Measurements from ENCODE around the gene PRIMPOL.
"Not testable (repeated sequence)": the region's sequence is repeated elsewhere in the genome, so short reads cannot be mapped to it uniquely, and the experiment has no call there.

The PRIMPOL gene

DNA sequence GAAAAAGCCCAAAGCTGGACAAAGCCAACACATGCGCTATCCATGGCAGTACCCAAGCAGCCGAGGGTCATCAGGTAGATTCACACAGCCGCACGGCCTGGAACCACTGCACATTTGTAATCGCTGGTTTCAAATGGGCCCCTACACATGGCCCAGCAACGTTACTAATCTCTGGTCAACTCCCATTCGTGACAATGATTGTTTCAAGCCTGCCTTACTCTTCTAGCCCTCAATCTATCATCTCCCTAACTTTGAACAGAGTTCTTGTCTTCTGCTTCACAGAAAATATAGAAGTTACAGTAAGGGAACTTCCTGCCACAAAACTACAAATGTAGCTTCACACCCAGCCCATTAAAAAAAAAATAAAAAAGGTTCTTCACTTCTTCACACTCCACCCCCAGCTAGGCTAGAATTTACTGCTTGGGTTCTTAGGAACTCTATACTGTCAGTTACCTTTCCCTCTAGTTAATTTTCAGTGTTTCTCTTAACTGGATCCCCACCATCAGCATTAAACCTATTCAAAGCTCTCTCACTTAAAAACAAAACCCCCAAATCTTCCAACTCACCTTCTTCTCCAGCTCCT, 24.5 kb upstream of the PRIMPOL start:
- DNase-seq (ENCODE audit: low spot score in 2 of 2) (no peak), ATAC-seq (ENCODE audit: low read depth) (no peak)
- no peaks in the 10 kb centered on the region for H3K27me3 Mint-ChIP-seq
- H3K9me3 Mint-ChIP-seq = no peaks in the 10 kb centered on the region
- H3K36me3 Mint-ChIP-seq = peaks cover 22% of the 10 kb centered on the region
- peak overlapping the region; percentile 62 for H3K27ac Mint-ChIP-seq
- H3K4me1 Mint-ChIP-seq = peaks cover 5% of the 10 kb centered on the region
- H3K4me3 Mint-ChIP-seq = no peak overlapping the region

DNA sequence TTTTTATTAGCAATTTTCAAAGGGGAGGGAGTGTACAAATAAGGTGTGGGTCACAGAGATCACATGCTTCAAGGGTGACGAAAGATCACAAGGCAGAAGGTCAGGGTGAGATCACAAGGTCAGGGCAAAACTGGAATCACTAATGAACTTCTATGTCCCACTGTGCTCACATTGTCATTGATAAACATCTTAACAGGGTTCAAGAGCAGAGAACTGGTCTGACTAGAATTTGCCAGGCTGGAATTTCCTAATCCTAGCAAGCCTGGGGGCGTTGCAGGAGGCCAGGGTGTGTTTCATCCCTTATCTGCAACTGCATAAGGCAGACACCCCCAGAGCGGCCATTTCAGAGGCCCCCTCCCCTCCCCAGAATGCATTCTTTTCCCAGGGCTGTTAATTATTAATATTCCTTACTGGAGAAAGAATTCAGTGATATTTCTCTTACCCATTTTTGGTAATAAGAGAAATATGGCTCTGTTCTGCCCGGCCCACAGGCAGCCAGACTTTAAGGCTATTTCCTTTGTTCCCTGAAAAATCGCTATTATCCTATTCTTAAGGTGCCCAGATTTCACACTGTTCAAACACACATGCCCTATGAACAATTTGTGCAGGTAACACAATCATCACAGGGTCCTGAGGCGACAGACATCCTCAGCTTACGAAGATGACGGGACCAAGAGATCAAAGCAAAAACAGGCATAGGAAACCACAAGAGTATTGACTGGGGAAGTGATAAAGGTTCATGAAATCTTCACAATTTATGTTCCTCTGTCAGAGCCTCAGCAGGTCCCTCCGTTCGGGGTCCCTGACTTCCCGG, 23.5 kb upstream of the PRIMPOL start:
- DNase-seq (ENCODE audit: low spot score in 2 of 2); H3K9me3 Mint-ChIP-seq; H3K4me1 Mint-ChIP-seq; H3K4me3 Mint-ChIP-seq; ATAC-seq (ENCODE audit: low read depth); H3K27me3 Mint-ChIP-seq: not testable (repeated sequence)
- Mint-ChIP-seq H3K27ac (peak overlapping the region; percentile 15), H3K36me3 (peaks cover 26% of the 10 kb centered on the region)

DNA sequence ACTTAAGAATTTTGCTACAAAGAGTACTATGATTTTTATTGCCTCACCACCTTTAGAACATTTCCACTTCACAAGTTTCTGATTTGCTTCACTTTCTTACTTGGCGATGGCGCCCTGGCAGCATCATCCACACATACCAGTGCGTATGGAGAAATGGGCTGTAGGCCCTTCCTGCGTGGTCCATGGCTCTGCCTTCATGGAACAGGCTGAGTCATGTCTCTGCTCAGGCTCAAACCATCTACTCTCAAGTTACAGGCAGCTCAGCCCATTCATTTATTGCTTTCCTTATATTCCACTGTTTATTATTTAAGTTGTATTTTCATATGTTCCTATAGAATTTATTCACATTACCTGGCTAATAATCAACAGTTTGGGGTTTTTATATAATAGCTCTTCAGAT, 21.4 kb upstream of the PRIMPOL start:
- no peaks in the 10 kb centered on the region for H3K9me3 Mint-ChIP-seq
- H3K4me3 Mint-ChIP-seq = no peak overlapping the region
- no peaks in the 10 kb centered on the region for H3K27me3 Mint-ChIP-seq
- DNase-seq (ENCODE audit: low spot score in 2 of 2) (no peak), ATAC-seq (ENCODE audit: low read depth) (no peak)
- H3K27ac Mint-ChIP-seq = no peak overlapping the region
- H3K4me1 Mint-ChIP-seq = no peaks in the 10 kb centered on the region
- H3K36me3 Mint-ChIP-seq = peaks cover 27% of the 10 kb centered on the region

DNA sequence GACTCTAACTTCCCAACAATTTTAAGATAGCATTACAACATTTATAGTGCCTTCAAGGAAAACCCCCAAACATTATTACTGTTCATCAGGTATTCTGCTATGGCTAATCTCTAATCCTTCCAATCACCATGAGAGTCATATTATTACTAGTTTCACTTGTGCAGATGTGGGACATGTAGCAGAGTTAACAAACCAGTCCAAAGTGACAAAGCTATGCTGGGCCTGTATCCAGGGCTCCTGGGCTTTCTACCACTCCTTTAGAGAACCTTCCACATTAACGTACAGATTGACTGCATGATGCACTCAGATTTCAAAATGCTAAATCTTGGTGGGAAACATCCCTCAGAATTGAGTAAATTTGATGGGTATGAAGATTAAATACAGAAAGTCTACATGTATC, 16.7 kb upstream of the PRIMPOL start:
- H3K27ac Mint-ChIP-seq = no peak overlapping the region
- no peaks in the 10 kb centered on the region for H3K9me3 Mint-ChIP-seq
- ATAC-seq (ENCODE audit: low read depth) (no peak), DNase-seq (ENCODE audit: low spot score in 2 of 2) (no peak)
- no peak overlapping the region for H3K4me3 Mint-ChIP-seq
- H3K36me3 Mint-ChIP-seq = peaks cover 21% of the 10 kb centered on the region
- H3K27me3 Mint-ChIP-seq = no peaks in the 10 kb centered on the region
- H3K4me1 Mint-ChIP-seq = peaks cover 3% of the 10 kb centered on the region

DNA sequence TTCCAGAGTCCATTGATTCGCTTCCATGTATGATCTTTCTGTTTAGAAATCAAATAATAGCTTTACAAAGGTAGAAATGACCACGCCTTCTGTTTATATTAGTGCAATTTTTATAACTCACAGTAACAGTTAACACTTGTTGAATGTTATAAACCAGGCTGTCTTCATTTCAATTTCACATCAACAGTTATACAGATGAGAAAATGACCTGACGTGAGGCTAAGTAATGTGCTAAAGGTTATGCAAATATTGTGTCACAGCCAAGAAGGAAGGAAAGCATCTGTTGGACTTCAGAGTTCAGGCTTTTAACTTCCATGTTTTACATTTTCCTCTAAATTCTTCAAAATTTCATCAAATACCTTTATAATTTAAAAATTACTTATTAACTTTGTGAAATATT, 14.2 kb upstream of the PRIMPOL start:
- H3K27me3 Mint-ChIP-seq = no peaks in the 10 kb centered on the region
- no peak overlapping the region for H3K4me3 Mint-ChIP-seq
- peaks cover 13% of the 10 kb centered on the region for H3K36me3 Mint-ChIP-seq
- no peak for DNase-seq (ENCODE audit: low spot score in 2 of 2)
- no peak for ATAC-seq (ENCODE audit: low read depth)
- H3K4me1 Mint-ChIP-seq = peaks cover 8% of the 10 kb centered on the region
- H3K9me3 Mint-ChIP-seq = no peaks in the 10 kb centered on the region
- no peak overlapping the region for H3K27ac Mint-ChIP-seq

DNA sequence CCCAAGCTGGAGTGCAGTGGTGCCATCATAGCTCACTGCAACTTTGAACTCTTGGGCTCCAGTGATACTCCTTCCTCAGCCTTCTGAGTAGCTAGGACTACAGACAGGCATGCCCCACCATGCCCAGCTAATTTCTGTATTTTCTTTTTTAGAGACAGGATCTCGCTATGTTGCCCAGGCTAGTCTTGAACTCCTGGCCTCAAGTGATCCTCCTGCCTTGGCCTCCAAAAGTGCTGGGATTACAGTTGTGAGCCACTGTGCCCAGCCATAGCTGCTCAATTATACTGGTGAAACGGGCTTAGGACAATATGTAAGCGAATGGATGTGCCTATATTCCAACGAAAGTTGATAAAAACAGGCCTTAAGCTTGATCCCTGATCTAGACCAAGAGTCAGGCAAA, 13.4 kb upstream of the PRIMPOL start:
- H3K4me3 Mint-ChIP-seq = no peak overlapping the region
- peaks cover 11% of the 10 kb centered on the region for H3K4me1 Mint-ChIP-seq
- no peak for DNase-seq (ENCODE audit: low spot score in 2 of 2)
- ATAC-seq (ENCODE audit: low read depth) = no peak
- no peaks in the 10 kb centered on the region for H3K27me3 Mint-ChIP-seq
- peaks cover 13% of the 10 kb centered on the region for H3K36me3 Mint-ChIP-seq
- no peaks in the 10 kb centered on the region for H3K9me3 Mint-ChIP-seq
- no peak overlapping the region for H3K27ac Mint-ChIP-seq

DNA sequence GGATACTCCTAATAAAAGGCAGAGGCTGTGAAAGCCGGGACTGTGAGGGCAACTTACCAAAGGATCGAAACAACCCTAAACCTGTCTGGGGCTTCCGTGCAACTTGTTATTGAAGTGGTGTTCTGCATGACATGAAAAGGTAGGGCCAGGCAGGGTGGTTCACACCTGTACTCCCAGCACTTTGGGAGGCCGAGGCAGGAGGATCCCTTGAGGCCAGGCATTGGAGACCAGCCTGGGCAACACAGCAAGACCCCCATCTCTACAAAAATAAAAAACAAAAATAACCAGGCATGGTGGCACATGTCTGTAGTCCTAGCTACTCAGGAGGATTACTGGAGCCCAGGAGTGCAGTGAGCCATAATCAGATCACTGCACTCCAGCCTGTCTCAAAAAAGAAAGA, 12.6 kb upstream of the PRIMPOL start:
- Mint-ChIP-seq H3K9me3 (no peaks in the 10 kb centered on the region), H3K4me3 (no peak overlapping the region), H3K4me1 (peaks cover 17% of the 10 kb centered on the region), H3K36me3 (peaks cover 16% of the 10 kb centered on the region), H3K27ac (no peak overlapping the region), H3K27me3 (no peaks in the 10 kb centered on the region)
- no peak for DNase-seq (ENCODE audit: low spot score in 2 of 2)
- ATAC-seq (ENCODE audit: low read depth) = no peak

DNA sequence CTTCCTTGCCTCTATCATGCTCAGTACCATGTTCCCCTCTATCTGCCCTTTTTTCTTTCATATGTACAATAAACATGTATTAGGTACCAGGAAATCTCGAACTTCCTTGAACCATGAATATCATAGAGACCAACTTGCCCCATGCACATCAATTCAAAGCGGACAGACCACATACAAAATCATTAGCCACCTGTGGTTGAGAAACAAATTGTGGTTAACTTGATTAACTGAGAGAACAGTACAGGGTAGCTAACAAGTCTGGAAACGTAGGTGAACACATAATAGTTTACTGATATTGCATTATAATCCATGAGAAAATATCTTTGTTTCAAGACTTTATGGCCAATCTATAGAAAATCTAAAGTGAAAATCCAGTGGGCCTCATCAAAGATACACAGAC, 8.5 kb upstream of the PRIMPOL start:
- ATAC-seq (ENCODE audit: low read depth) = no peak
- H3K36me3 Mint-ChIP-seq = peaks cover 10% of the 10 kb centered on the region
- DNase-seq (ENCODE audit: low spot score in 2 of 2) = no peak
- no peaks in the 10 kb centered on the region for H3K27me3 Mint-ChIP-seq
- peaks cover 17% of the 10 kb centered on the region for H3K4me1 Mint-ChIP-seq
- no peak overlapping the region for H3K4me3 Mint-ChIP-seq
- H3K27ac Mint-ChIP-seq = no peak overlapping the region
- H3K9me3 Mint-ChIP-seq = no peaks in the 10 kb centered on the region

DNA sequence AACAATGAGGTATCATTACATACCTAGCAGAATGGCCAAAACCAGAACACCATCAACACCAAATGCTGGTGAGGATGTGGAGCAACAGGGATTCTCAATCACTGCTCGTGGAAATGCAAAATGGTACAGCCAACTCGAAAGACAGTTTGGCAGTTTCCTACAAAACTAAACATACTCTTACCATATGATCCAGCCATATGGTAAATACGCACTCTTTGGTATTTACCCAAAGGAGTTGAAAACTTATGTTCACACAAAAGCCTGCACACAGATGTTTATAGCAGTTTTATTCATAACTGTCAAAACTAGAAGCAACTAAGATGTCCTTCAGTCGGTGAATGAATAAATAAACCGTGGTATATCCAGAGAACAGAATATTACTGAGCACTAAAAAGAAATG, 8.1 kb upstream of the PRIMPOL start:
- Mint-ChIP-seq H3K9me3 (no peaks in the 10 kb centered on the region), H3K36me3 (peaks cover 10% of the 10 kb centered on the region), H3K27me3 (no peaks in the 10 kb centered on the region), H3K4me3 (no peak overlapping the region), H3K27ac (no peak overlapping the region), H3K4me1 (peaks cover 19% of the 10 kb centered on the region)
- ATAC-seq (ENCODE audit: low read depth) (no peak), DNase-seq (ENCODE audit: low spot score in 2 of 2) (no peak)

DNA sequence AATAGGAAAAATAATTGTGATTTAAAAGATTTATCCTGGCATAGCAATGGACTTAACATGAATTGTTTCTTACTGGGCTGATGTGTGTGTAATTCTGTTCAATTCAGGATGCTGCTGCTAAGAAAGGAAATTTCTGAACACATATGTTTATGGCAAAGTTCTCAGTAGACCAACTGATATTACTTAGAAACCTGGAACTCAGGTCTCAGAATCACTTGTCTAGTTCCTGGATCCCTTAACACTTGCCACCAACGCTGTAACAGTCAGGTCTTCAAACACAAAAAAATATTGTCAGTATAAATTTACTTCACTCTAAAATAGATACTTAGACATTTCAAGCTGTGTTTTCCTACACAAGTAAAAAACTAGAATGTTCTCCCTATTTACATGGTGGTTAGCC, 5.8 kb upstream of the PRIMPOL start:
- Mint-ChIP-seq H3K4me1 (peaks cover 35% of the 10 kb centered on the region), H3K27ac (no peak overlapping the region), H3K4me3 (no peak overlapping the region), H3K27me3 (no peaks in the 10 kb centered on the region), H3K9me3 (no peaks in the 10 kb centered on the region), H3K36me3 (peaks cover 10% of the 10 kb centered on the region)
- ATAC-seq (ENCODE audit: low read depth) = no peak
- no peak for DNase-seq (ENCODE audit: low spot score in 2 of 2)

DNA sequence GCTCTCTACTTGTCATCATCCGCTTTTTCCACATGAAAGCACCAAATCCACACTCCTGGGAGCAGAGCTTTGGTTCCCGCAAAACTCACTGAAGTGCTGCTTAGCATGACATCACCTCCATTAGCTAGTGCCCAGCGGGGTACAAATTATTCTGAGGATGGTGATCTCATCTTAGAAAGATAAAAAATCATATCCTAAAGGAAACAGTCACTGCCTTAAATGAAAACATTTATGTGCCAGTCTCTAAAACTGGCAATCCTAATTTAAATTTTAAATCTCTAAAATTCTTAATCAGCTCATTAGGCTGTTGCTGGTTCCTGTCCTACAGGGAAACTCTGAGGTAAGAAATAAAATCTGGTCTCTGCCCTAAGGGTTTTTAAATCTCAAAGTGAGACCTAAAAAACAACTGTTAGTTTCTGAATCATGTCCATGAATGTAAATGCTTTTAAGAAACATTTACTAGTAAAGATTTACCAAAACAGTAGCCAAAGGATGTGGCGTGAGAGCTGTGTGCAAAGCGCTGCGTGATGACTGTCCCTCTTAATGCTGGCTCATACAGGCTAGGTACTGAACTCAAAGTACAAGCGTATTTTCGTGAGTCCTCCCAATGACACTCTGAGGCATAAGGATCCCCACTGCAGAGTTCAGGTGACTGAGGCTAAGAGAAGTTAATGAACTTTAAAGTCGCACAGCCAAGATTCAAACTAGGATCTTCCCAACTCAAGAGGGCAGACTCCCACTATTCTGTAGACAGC, 4.8 kb upstream of the PRIMPOL start:
- Mint-ChIP-seq H3K27ac (no peak overlapping the region), H3K4me1 (peaks cover 33% of the 10 kb centered on the region), H3K4me3 (no peak overlapping the region), H3K36me3 (peaks cover 7% of the 10 kb centered on the region), H3K9me3 (no peaks in the 10 kb centered on the region), H3K27me3 (no peaks in the 10 kb centered on the region)
- DNase-seq (ENCODE audit: low spot score in 2 of 2) = no peak
- no peak for ATAC-seq (ENCODE audit: low read depth)

DNA sequence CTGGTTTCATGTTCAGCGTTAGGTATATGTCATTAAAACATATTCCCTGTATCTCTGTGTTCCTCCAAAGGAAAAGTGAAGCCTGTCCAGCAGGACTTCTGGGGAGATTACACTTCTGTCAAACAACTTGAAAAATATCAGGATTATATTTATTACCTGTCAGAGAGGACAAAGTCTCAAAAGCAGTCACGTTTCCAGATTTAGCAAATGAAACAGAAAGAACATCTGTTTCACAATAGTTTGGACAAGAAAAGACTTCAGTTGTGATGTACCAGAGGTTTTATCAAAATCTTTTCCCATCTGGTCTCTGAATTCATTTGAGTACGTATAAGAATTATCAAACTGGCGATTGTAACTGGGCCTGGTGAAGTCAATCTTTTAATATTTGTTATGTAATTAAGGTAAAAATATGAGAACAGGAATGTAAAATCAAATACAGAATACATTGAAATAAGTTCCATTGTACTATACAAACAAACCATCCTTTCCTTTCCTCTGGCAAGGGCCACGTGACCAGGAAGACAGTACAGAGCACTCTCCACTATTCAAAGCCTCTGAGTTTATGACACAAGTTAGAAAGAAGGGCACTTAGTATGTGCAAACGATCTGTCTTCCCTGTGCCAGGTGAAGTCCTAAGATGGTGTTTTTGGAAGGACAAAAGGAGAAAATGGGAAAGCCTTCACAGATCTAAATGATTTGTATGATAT, 3.5 kb upstream of the PRIMPOL start:
- Mint-ChIP-seq H3K9me3 (no peaks in the 10 kb centered on the region), H3K36me3 (peaks cover 7% of the 10 kb centered on the region), H3K27ac (no peak overlapping the region), H3K27me3 (no peaks in the 10 kb centered on the region), H3K4me1 (peaks cover 36% of the 10 kb centered on the region), H3K4me3 (no peak overlapping the region)
- DNase-seq (ENCODE audit: low spot score in 2 of 2) (no peak), ATAC-seq (ENCODE audit: low read depth) (no peak)

DNA sequence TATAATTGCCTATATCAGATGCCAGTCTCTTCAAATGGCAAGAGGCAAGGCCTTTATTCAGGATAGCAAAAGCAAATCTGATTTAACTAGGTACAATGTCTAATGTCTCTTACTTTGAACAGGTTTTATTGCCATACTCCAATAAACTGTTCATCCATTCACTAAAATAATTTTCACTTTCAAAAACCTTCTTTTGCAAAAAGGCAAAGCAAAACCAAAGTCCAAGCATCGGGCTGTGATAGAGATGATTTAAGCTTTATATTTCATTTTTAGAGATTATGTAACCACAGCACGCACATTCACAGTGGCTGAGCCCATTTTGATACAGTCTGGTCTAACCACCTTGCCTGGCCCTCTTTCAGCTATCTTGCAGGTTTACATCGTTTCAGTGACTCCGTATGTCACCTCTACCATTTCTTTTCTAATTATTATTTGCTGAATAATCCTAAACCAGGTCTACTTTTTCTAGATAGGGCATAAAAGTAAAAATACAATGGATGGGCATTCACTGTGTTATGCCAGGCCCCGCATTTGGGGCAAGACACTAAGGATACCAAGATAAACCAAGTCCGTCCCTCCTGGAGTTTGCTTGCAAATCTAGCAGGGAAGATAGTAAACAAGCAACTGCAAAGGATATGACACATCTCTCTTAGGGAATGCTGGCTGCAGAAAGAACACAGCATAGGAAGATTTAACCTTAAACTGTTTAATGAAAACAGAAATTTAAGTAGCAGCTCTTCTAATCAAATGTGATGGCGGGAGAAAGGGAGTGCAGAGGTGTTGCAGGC, 2.1 kb upstream of the PRIMPOL start:
- DNase-seq (ENCODE audit: low spot score in 2 of 2) (no peak), ATAC-seq (ENCODE audit: low read depth) (no peak)
- no peaks in the 10 kb centered on the region for H3K9me3 Mint-ChIP-seq
- peak overlapping the region; percentile 82 for H3K27ac Mint-ChIP-seq
- H3K4me3 Mint-ChIP-seq = peak overlapping the region; percentile 97
- no peaks in the 10 kb centered on the region for H3K36me3 Mint-ChIP-seq
- no peaks in the 10 kb centered on the region for H3K27me3 Mint-ChIP-seq
- H3K4me1 Mint-ChIP-seq = peaks cover 30% of the 10 kb centered on the region

DNA sequence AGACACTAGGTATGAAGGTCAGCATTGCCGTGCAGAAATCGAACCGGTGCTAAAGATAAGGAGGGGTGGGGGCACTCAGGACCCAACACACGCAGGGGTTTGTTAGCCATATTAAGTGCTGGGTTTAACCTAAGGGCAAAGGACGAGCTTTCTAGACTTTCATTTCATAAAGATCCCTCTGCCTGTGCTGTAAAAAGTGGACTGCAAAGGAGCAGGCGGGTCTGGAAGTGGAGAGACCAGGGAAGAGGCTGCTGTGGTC, 1.6 kb upstream of the PRIMPOL start:
- peaks cover 33% of the 10 kb centered on the region for H3K4me1 Mint-ChIP-seq
- H3K27me3 Mint-ChIP-seq = no peaks in the 10 kb centered on the region
- no peak for ATAC-seq (ENCODE audit: low read depth)

More for the DNA sequence above, 1.6 kb upstream of the PRIMPOL start:
- H3K27ac Mint-ChIP-seq = peak overlapping the region; percentile 82
- H3K36me3 Mint-ChIP-seq = peaks cover 2% of the 10 kb centered on the region
- H3K4me3 Mint-ChIP-seq = peak overlapping the region; percentile 97
- H3K9me3 Mint-ChIP-seq = no peaks in the 10 kb centered on the region
- no peak for DNase-seq (ENCODE audit: low spot score in 2 of 2)
